ENCODE data around the gene AGMO. TPM values are rescaled to one million over a fixed set of nuclear protein-coding genes. Genes with fewer than 3 reads are reported as not detected.

AGMO gene
- total and polyA plus RNA-seq, 2 donors (not counting 1 experiment from before 2014, with no cell fraction given): not detected

- ATAC-seq (ENCODE audit: low read depth) (no peak), DNase-seq (no peak)
- intact Hi-C loops (cut with micrococcal nuclease): no loop called here
- no peaks in the 10 kb centered on the region for H3K36me3 ChIP-seq (replicated peaks in 1 of 2; ENCODE audit: control extremely low read depth in 1 of 2, control insufficient read depth in 1 of 2, extremely low read depth in 1 of 2, insufficient read depth in 2 of 2, low read length in 1 of 2)
- POLR2A ChIA-PET: no interaction called here
- Mint-ChIP-seq H3K4me1 (no peaks in the 10 kb centered on the region), H3K9me3 (ENCODE audit: insufficient read depth) (no peaks in the 10 kb centered on the region), H3K27me3 (no peaks in the 10 kb centered on the region), H3K27ac (no peak overlapping the region), H3K4me3 (no peak overlapping the region)
- H3K4me2 ChIP-seq (replicated peaks; ENCODE audit: low read depth, low read length, poor library complexity, severe bottlenecking): no peak overlapping the region
- no peaks in the 10 kb centered on the region for H3K9me3 ChIP-seq (ENCODE audit: control extremely low read depth in 1 of 3, control insufficient read depth in 2 of 3, insufficient read depth in 1 of 3, low read length in 2 of 3)
- no CpG with 5 or more reads among the region's 3 CpGs for WGBS (ENCODE audit: insufficient coverage)
- no peaks in the 10 kb centered on the region for H3K27me3 ChIP-seq (replicated peaks in 1 of 4; ENCODE audit: control extremely low read depth in 1 of 4, control insufficient read depth in 3 of 4, insufficient read depth in 4 of 4, low read length in 3 of 4)
- H3K4me3 ChIP-seq (ENCODE audit: control extremely low read depth in 1 of 5, extremely low read depth in 1 of 5, insufficient read depth in 1 of 5, low read depth in 2 of 5, low read length in 4 of 5): no peak overlapping the region
- TF ChIP-seq EZH2 (IDR thresholded peaks at IDR 0.05; ENCODE audit: borderline replicate concordance, insufficient read depth, low read depth, low read length, poor library complexity, severe bottlenecking): no peak
- TF ChIP-seq, protein P1, sequence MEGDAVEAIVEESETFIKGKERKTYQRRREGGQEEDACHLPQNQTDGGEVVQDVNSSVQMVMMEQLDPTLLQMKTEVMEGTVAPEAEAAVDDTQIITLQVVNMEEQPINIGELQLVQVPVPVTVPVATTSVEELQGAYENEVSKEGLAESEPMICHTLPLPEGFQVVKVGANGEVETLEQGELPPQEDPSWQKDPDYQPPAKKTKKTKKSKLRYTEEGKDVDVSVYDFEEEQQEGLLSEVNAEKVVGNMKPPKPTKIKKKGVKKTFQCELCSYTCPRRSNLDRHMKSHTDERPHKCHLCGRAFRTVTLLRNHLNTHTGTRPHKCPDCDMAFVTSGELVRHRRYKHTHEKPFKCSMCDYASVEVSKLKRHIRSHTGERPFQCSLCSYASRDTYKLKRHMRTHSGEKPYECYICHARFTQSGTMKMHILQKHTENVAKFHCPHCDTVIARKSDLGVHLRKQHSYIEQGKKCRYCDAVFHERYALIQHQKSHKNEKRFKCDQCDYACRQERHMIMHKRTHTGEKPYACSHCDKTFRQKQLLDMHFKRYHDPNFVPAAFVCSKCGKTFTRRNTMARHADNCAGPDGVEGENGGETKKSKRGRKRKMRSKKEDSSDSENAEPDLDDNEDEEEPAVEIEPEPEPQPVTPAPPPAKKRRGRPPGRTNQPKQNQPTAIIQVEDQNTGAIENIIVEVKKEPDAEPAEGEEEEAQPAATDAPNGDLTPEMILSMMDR (IDR thresholded peaks at IDR 0.05): no peak
- H3K27ac ChIP-seq (ENCODE audit: low read length in 2 of 2): no peak overlapping the region
- H3K4me1 ChIP-seq (ENCODE audit: control insufficient read depth in 2 of 2, insufficient read depth in 2 of 2, low read length in 2 of 2): no peaks in the 10 kb centered on the region
- H3K9ac ChIP-seq (ENCODE audit: low read length): no peak overlapping the region
- no peaks in the 10 kb centered on the region for H3K79me2 ChIP-seq (ENCODE audit: control insufficient read depth, insufficient read depth, low read length)
- CTCF ChIA-PET: no interaction called here
- H4K20me1 ChIP-seq (ENCODE audit: control insufficient read depth, insufficient read depth, low read length, poor library complexity, severe bottlenecking): no peaks in the 10 kb centered on the region
- no peak overlapping the region for H2AFZ ChIP-seq (ENCODE audit: insufficient read depth, low read depth, low read length, poor library complexity, severe bottlenecking)
Measured at GRCh38 chr7:15503603-15504290, 58.1 kb downstream of the AGMO start.

DNA sequence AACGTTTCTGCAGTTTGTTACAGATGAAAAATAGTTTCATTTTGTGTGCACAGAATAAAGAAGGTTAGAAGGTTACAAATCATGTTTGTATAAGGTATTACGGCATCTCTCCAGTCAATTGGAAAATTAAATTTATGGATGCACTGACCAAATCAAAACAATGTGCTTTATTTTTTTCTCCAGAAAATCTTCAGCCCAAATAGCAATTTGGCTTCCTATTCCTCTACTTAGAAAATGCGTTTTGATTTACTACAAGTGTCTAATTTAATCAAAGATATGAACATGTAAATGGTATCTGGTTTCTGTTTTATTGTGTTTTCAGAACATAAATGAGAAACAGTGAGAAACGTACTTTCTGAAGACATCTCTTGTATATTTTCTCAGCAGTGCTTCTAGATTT lies 63.4 kb downstream of the AGMO start:
- no peaks in the 10 kb centered on the region for H3K9me3 ChIP-seq (ENCODE audit: control extremely low read depth in 1 of 3, control insufficient read depth in 2 of 3, insufficient read depth in 1 of 3, low read length in 2 of 3)
- TF ChIP-seq, protein P1 (IDR thresholded peaks at IDR 0.05): no peak
- no peaks in the 10 kb centered on the region for H3K27me3 ChIP-seq (replicated peaks in 1 of 4; ENCODE audit: control extremely low read depth in 1 of 4, control insufficient read depth in 3 of 4, insufficient read depth in 4 of 4, low read length in 3 of 4)
- no peaks in the 10 kb centered on the region for H3K4me1 ChIP-seq (ENCODE audit: control insufficient read depth in 2 of 2, insufficient read depth in 2 of 2, low read length in 2 of 2)
- ATAC-seq (ENCODE audit: low read depth) (no peak), DNase-seq (no peak)
- Mint-ChIP-seq H3K9me3 (ENCODE audit: insufficient read depth) (peaks cover 5% of the 10 kb centered on the region), H3K4me3 (no peak overlapping the region), H3K4me1 (no peaks in the 10 kb centered on the region), H3K27ac (no peak overlapping the region), H3K27me3 (no peaks in the 10 kb centered on the region)
- POLR2A ChIA-PET: no interaction called here
- H3K4me3 ChIP-seq (ENCODE audit: control extremely low read depth in 1 of 5, extremely low read depth in 1 of 5, insufficient read depth in 1 of 5, low read depth in 2 of 5, low read length in 4 of 5): no peak overlapping the region
- H3K36me3 ChIP-seq (replicated peaks in 1 of 2; ENCODE audit: control extremely low read depth in 1 of 2, control insufficient read depth in 1 of 2, extremely low read depth in 1 of 2, insufficient read depth in 2 of 2, low read length in 1 of 2): no peaks in the 10 kb centered on the region
- intact Hi-C loops (cut with micrococcal nuclease): no loop called here
- no peak overlapping the region for H3K27ac ChIP-seq (ENCODE audit: low read length in 2 of 2)
- H3K4me2 ChIP-seq (replicated peaks; ENCODE audit: low read depth, low read length, poor library complexity, severe bottlenecking): no peak overlapping the region
- WGBS (ENCODE audit: insufficient coverage): no CpG with 5 or more reads among the region's 4 CpGs
- H2AFZ ChIP-seq (ENCODE audit: insufficient read depth, low read depth, low read length, poor library complexity, severe bottlenecking): no peak overlapping the region
- H3K9ac ChIP-seq (ENCODE audit: low read length): no peak overlapping the region
- H3K79me2 ChIP-seq (ENCODE audit: control insufficient read depth, insufficient read depth, low read length): no peaks in the 10 kb centered on the region
- CTCF ChIA-PET: no interaction called here
- no peaks in the 10 kb centered on the region for H4K20me1 ChIP-seq (ENCODE audit: control insufficient read depth, insufficient read depth, low read length, poor library complexity, severe bottlenecking)

All from B cell (primary cell).